H7 (cell line): Measurements from ENCODE around the gene KRT73. TPM values are rescaled to one million over a fixed set of nuclear protein-coding genes. Genes with fewer than 3 reads are reported as not detected.

Source experiments
- DNase-seq: peaks from one replicate; pipeline ENCODE4 v3.0.0; 2012
- H3K27me3 ChIP-seq: 2 replicates; pipeline ENCODE4 v1.6.0; 2011; ENCODE audit warnings: mild to moderate bottlenecking, low read length; ENCODE audit not compliant: control insufficient read depth, insufficient read depth
- H3K36me3 ChIP-seq: replicated peaks from 2 replicates; pipeline ENCODE4 v1.5.1; 2011; ENCODE audit warnings: low read length; ENCODE audit not compliant: control insufficient read depth, insufficient read depth
- H3K4me3 ChIP-seq: 2 replicates; pipeline ENCODE4 v1.5.1; 2011; ENCODE audit warnings: low read depth, mild to moderate bottlenecking, control low read depth, low read length, moderate library complexity; ENCODE audit not compliant: insufficient read depth
- total RNA-seq: library from RNA; depleted of rRNA; stranded (reverse); fragments of >200 nt; shearing (Covaris generic); gene quantifications from 2 replicates; pipeline ENCODE4 v1.2.3, GENCODE V29; 2014

KRT73 gene
- total RNA-seq, 1 experiment from 2014 or later: not detected

DNA sequence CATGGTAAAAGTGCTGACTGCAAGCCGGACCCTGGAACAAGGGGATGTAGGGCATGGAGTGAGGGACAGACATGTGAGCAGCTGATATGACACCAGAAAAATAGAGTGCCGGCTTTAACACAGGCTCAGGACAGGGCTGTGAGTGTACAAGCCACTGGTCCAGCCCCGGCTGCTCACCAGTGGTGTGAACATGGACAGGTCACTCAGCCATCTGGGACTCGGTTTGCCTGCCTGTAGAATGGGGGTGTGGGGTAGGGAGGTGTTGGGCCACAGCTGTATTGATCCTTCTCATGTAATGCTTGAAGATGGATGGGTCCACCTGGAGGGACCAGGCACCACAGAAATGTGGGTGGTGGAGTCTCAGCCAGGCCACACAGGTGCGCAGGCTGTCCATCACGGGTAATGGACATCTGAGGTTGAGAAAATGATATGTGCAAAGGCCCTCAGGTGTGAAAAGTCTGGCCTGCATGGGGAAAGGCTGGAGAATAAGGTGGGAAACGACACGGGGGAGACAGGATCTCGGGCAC lies 34.1 kb downstream of the KRT73 start:
- Histone ChIP-seq H3K4me3 (no peak overlapping the region), H3K27me3 (no peaks in the 10 kb centered on the region), H3K36me3 (no peaks in the 10 kb centered on the region)
- DNase-seq: no peak

GRCh38 chr12:52582971-52583456 lies 35.3 kb downstream of the KRT73 start:
- Histone ChIP-seq H3K27me3 (no peaks in the 10 kb centered on the region), H3K4me3 (no peak overlapping the region), H3K36me3 (no peaks in the 10 kb centered on the region)
- peak; percentile 91 for DNase-seq

DNA sequence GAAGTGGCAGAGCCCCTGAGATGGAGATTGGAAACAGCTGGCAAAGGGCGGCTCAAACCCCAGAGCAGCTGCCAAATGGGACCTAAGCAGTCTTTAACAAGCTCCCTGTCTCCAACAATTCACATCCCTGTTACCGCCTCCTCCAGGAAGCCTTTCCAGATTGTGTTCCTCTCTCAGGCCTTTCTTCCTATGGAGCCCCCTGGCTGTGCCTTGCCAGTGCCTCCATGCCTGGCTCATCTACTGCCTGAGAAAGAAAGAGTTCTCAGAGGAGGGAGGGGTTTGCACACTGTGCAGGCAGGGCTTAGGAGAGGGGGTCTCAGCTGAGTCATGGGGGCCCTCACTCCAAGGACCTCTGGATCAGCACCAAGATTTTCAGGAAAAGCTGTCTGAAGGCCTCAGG lies 35.9 kb downstream of the KRT73 start:
- no peak for DNase-seq
- no peaks in the 10 kb centered on the region for H3K36me3 ChIP-seq
- H3K4me3 ChIP-seq: no peak overlapping the region
- no peaks in the 10 kb centered on the region for H3K27me3 ChIP-seq

GRCh38 chr12:52581481-52581880 lies 36.9 kb downstream of the KRT73 start:
- Histone ChIP-seq H3K27me3 (no peaks in the 10 kb centered on the region), H3K36me3 (no peaks in the 10 kb centered on the region), H3K4me3 (no peak overlapping the region)
- no peak for DNase-seq

DNA sequence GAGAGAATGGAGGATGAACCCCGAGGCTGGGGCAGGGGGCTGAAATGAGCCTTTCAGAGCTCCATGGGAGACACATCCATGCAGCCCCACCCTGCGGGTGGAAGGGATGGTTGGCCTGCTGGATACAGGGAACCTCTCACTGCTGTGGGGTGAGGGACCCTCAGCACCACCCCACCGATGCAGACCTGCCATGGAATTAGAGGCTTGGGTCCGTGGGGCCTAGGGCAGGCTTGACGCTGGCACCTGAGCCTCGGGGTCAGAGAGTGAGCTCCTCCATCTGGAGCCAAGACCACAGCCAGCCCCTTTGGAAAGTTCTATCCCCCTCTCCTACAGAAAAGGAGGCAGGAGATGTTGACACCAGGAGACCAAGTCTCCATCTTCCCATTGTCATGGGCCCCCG lies 37.3 kb downstream of the KRT73 start:
- H3K4me3 ChIP-seq: no peak overlapping the region
- no peaks in the 10 kb centered on the region for H3K36me3 ChIP-seq
- no peak for DNase-seq
- H3K27me3 ChIP-seq: no peaks in the 10 kb centered on the region

- DNase-seq: no peak
- Histone ChIP-seq H3K27me3 (no peaks in the 10 kb centered on the region), H3K36me3 (no peaks in the 10 kb centered on the region), H3K4me3 (no peak overlapping the region)
Measured at GRCh38 chr12:52580496-52580895, 37.9 kb downstream of the KRT73 start.

DNA sequence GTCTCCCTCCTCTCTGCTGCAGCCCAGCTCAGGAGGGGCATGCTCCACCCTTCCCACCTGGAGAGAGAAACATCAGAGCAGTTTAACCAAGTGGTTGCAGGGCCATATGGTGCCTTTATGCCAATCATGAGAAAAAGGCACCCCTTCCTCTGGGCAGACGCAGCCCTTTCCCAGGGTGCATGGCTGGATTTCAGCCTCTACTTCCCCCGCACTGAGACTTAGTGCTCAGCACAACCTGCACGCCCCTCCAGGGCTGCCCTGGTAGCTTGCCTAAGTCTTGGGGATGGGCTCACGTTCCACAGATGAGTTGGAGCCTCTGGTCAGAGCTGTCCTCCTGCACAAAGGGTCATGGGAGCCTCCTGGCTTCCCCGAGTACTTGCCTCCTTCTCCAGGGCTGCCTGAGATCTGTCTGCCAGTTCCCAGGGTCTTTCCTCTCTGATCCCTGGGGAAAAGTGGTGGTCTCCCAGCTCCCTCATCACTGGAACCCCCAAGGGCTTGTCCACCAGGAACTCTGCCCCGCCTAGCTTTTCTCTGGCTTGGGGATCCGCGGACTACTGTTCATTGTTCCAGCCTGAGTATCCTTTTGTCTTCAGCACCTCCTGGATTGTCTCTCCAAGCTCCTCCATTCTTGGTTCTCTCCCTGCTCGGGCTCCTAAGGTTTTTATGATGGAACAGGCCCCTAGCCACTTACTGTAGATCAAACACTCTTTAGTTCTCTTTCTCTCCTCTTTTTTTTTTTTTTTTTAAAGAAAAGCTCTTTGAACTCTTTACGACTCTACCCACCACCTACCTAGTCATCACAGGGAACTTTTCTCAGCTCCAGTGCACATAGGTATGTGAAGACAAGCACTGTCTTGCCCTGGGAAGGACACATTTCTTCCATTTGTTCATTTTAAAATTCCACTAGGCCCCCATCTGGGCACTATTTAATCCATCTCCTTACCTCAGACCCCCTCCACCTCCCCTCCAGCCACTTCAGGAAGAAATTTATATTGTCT lies 38.6 kb downstream of the KRT73 start:
- no peak overlapping the region for H3K4me3 ChIP-seq
- no peak for DNase-seq
- no peaks in the 10 kb centered on the region for H3K27me3 ChIP-seq
- no peaks in the 10 kb centered on the region for H3K36me3 ChIP-seq

GRCh38 chr12:52578469-52578868 lies 39.9 kb downstream of the KRT73 start:
- no peaks in the 10 kb centered on the region for H3K36me3 ChIP-seq
- no peak overlapping the region for H3K4me3 ChIP-seq
- no peaks in the 10 kb centered on the region for H3K27me3 ChIP-seq
- no peak for DNase-seq

DNA sequence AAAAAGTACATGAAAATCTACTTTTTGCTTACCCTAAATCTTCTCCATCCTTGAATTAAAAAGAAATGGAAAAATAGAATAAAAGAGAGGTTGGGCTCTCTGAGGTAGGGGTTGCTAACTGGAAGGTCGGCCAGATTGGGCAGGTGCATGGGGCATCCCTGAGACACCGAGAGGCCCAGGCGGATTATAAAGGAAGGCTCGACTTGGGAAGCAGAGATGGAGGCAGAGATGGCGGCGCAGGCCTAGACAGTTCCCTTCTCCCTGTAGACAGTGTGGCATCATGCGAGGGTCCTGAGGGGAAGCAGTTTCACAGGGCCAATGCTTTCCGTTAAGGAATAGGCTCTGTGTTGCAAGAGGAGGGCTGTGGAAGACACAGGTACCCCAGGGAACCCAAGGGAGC lies 41.0 kb downstream of the KRT73 start:
- no peak for DNase-seq
- Histone ChIP-seq H3K27me3 (no peaks in the 10 kb centered on the region), H3K36me3 (no peaks in the 10 kb centered on the region), H3K4me3 (no peak overlapping the region)

DNA sequence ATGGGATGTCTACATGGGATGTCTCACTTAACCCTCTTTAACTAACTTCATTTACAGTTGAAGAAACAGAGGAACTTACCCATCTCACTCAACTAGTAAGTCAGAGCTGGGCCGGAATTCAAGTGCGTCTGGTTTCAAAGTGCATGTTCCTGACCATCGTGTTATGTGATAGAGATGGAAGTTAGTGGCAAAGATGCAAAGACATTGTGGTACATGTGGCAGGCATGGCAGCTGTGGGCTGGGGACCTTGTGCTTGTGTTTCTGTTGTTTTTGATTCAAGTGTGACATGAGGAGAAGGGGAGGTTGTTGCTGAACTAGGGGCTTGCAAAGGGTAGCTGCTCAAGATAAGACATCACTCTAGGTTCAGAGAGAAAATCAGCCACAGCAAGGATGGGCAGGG lies 42.4 kb downstream of the KRT73 start:
- Histone ChIP-seq H3K36me3 (no peaks in the 10 kb centered on the region), H3K4me3 (no peak overlapping the region), H3K27me3 (no peaks in the 10 kb centered on the region)
- no peak for DNase-seq

DNA sequence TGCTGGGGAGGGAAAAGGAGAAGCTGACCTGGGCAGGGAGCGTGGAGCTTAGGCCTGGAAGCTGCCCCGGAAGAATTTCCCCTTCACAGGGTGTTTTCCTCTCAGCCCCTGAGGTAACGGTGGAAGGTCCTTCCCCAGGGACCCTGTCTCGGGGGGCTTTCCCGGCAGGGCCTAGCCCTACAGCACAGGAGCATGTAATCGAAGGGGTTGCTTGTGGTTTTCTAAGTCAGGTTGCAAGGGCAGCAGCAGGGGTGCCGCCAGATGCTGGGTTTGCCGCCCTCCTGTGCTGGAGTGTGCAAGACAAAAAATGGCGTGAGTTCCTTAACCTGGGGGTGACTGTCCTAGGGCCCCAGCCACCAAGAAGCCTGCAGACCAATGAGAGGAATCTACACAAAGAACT lies 43.1 kb downstream of the KRT73 start:
- Histone ChIP-seq H3K36me3 (no peaks in the 10 kb centered on the region), H3K27me3 (no peaks in the 10 kb centered on the region), H3K4me3 (no peak overlapping the region)
- no peak for DNase-seq

DNA sequence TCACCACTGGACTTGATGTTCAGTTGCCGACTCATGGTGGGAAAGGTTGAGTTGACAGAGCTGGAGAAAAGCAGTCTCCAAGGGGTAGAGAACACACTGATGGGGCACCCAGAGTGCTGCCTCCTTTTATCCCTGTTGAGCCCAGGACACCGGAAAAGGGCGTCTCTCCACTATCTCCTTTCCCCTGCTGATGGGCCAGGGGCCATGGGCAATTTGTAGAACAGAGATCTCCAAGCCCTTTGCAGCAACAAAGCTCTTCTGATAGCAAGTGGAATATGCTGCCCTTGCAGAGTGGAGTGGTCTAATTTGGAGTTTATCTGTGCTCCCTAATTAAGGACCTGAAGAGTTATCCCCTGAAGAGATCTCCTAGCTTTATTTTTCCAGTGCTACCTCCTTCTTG lies 44.6 kb downstream of the KRT73 start, which contains the start of gene KRT74:
Gene KRT74, minus strand, starts transcription at position 101 of the 400 bp plus-strand sequence. Its CDS starts 66 bp downstream, at position 35.
- Histone ChIP-seq H3K36me3 (no peaks in the 10 kb centered on the region), H3K4me3 (no peak within 1 kb of the TSS), H3K27me3 (no peaks in the 10 kb centered on the region)
- DNase-seq: no peak

DNA sequence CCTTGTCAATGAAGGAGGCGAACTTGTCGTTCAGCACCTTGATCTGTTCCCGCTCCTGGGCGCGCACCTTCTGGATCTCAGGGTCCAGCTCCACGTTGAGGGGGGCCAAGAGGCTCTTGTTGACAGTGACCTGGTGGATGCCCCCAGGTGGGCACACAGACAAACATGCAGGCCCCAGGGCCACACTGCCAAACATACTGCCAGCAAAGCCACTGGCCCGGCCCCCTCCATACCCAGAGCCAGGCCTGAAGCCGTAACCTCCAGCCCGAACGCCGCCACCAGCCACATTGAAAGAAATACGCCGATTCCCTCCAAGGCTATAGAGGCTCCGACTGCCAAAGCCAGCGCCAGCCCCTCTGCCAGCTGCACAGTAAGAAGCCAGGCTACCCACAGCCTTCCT lies 45.1 kb downstream of the KRT73 start:
- no peaks in the 10 kb centered on the region for H3K27me3 ChIP-seq
- no peak overlapping the region for H3K4me3 ChIP-seq
- no peaks in the 10 kb centered on the region for H3K36me3 ChIP-seq
- DNase-seq: no peak

- no peak for DNase-seq
- H3K27me3 ChIP-seq: no peaks in the 10 kb centered on the region
Measured at GRCh38 chr12:52570511-52570910, 47.8 kb downstream of the KRT73 start.

GRCh38 chr12:52568111-52568510 lies 50.2 kb downstream of the KRT73 start:
- H3K27me3 ChIP-seq: no peaks in the 10 kb centered on the region
- DNase-seq: no peak
- no peak overlapping the region for H3K4me3 ChIP-seq
- H3K36me3 ChIP-seq: no peaks in the 10 kb centered on the region

More at GRCh38 chr12:52570511-52570910, 47.8 kb downstream of the KRT73 start:
- H3K4me3 ChIP-seq: no peak overlapping the region
- H3K36me3 ChIP-seq: no peaks in the 10 kb centered on the region
